Natural killer cell (primary cell): ENCODE results near the gene TPBGL. TPM values are rescaled to one million over a fixed set of nuclear protein-coding genes. Genes with fewer than 3 reads are reported as not detected.

Experiments
- ATAC-seq, 3 donors: fragments of 150-1000 bp in 2 of 3; fragments of 200-7000 bp in 1 of 3; cut with Tn5 transposase; 1 replicate in 1 of 3; 2 replicates in 2 of 3; pipeline ENCODE4 v1.10.0; 2021; ENCODE audit warnings: mild to moderate bottlenecking in 2 of 3, moderate library complexity in 2 of 3
- DNase-seq, 2 donors: peaks; one replicate each; pipeline versions ENCODE4 v3.0.0 to v3.0.0-alpha.2; 2013 to 2021; ENCODE audit warnings: mixed read lengths in 1 of 2
- H3K27ac ChIP-seq: one replicate; pipeline ENCODE4 v1.5.1; 2013; ENCODE audit warnings: mild to moderate bottlenecking, low read length
- H3K27me3 ChIP-seq: one replicate; pipeline ENCODE4 v1.6.1; 2013; ENCODE audit warnings: low read length; ENCODE audit not compliant: control insufficient read depth, insufficient read depth
- H3K36me3 ChIP-seq: one replicate; pipeline ENCODE4 v1.6.1; 2013; ENCODE audit warnings: low read length; ENCODE audit not compliant: control insufficient read depth, insufficient read depth
- H3K4me1 ChIP-seq: one replicate; pipeline ENCODE4 v1.6.1; 2013; ENCODE audit warnings: low read length; ENCODE audit not compliant: control insufficient read depth, insufficient read depth
- H3K4me3 ChIP-seq: one replicate; pipeline ENCODE4 v1.5.1; 2013; ENCODE audit warnings: low read length
- H3K9me3 ChIP-seq: one replicate; pipeline ENCODE4 v1.6.1; 2013; ENCODE audit warnings: low read length; ENCODE audit not compliant: control insufficient read depth, insufficient read depth
- H3K27ac Mint-ChIP-seq, 2 donors: one replicate each; pipeline ENCODE4 v1.8.0; 2022; ENCODE audit warnings: mild to moderate bottlenecking in 2 of 2, mixed read lengths in 2 of 2, moderate library complexity in 1 of 2
- H3K27me3 Mint-ChIP-seq, 2 donors: one replicate each; pipeline ENCODE4 v1.8.0; 2022; ENCODE audit warnings: low read depth in 2 of 2, mixed read lengths in 2 of 2
- H3K36me3 Mint-ChIP-seq: one replicate; pipeline ENCODE4 v1.8.0; 2022; ENCODE audit warnings: mixed read lengths
- H3K4me1 Mint-ChIP-seq, 2 donors: one replicate each; pipeline ENCODE4 v1.8.0; 2022; ENCODE audit warnings: mixed read lengths in 2 of 2
- H3K4me3 Mint-ChIP-seq: one replicate; pipeline ENCODE4 v1.8.0; 2022; ENCODE audit warnings: mild to moderate bottlenecking, moderate library complexity, mixed read lengths
- H3K9me3 Mint-ChIP-seq, 2 donors: one replicate each; pipeline ENCODE4 v1.8.0; 2022; ENCODE audit warnings: mixed read lengths in 2 of 2
- WGBS: methylation state at CpG from one replicate; pipeline ENCODE4 v1.1.7; 2013; ENCODE audit warnings: missing lambda C conversion rate; ENCODE audit not compliant: insufficient coverage; 5-methylcytosine and 5-hydroxymethylcytosine counted together
- intact Hi-C: fragments of 100-400 bp; cut with micrococcal nuclease; formaldehyde crosslinking; loops from one replicate; pipeline ENCODE4 v1.14.2; 2022
- total RNA-seq, 4 donors: library from RNA; stranded (reverse); fragments of 120-200 nt in 1 of 4; gene quantifications; one replicate each; pipeline versions ENCODE4 v1.2.3 to v1.2.4, GENCODE V29; 2013 to 2022
- TF ChIP-seq, protein P1 (sequence below): fragments of 200-600 bp; IDR thresholded peaks from one replicate; pipeline ENCODE4 v1.8.0; 2022; ENCODE audit warnings: antibody characterized with exemption

Gene TPBGL
- total RNA-seq, 3 donors from 2014 or later (not counting 1 experiment from before 2014, with no cell fraction given), result 0.34 to 0.75 (median 0.45) TPM

- Mint-ChIP-seq H3K27me3 (peaks cover 3 to 6% of the 10 kb centered on the region in 2 donors), H3K4me1 (no peaks in the 10 kb centered on the region), H3K36me3 (no peaks in the 10 kb centered on the region), H3K9me3 (no peaks in the 10 kb centered on the region), H3K4me3 (no peak overlapping the region), H3K27ac (no peak overlapping the region)
- TF ChIP-seq, protein P1, sequence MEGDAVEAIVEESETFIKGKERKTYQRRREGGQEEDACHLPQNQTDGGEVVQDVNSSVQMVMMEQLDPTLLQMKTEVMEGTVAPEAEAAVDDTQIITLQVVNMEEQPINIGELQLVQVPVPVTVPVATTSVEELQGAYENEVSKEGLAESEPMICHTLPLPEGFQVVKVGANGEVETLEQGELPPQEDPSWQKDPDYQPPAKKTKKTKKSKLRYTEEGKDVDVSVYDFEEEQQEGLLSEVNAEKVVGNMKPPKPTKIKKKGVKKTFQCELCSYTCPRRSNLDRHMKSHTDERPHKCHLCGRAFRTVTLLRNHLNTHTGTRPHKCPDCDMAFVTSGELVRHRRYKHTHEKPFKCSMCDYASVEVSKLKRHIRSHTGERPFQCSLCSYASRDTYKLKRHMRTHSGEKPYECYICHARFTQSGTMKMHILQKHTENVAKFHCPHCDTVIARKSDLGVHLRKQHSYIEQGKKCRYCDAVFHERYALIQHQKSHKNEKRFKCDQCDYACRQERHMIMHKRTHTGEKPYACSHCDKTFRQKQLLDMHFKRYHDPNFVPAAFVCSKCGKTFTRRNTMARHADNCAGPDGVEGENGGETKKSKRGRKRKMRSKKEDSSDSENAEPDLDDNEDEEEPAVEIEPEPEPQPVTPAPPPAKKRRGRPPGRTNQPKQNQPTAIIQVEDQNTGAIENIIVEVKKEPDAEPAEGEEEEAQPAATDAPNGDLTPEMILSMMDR, result no peak
- DNase-seq (no peak), ATAC-seq (no peak)
- 86% methylated on average over 4 of the region's 4 CpGs for WGBS
- no peaks in the 10 kb centered on the region for H3K36me3 ChIP-seq
- no peaks in the 10 kb centered on the region for H3K27me3 ChIP-seq
- H3K27ac ChIP-seq, result no peak overlapping the region
- no peak overlapping the region for H3K4me3 ChIP-seq
- no peaks in the 10 kb centered on the region for H3K9me3 ChIP-seq
- H3K4me1 ChIP-seq, result no peaks in the 10 kb centered on the region
- intact Hi-C loops, result no loop called here
Observed at GRCh38 chr11:75197512-75198277, 42.9 kb upstream of the TPBGL start.

GRCh38 chr11:75198278-75198973 lies 42.1 kb upstream of the TPBGL start:
- H3K4me1 Mint-ChIP-seq, result no peaks in the 10 kb centered on the region
- WGBS, result 91% methylated on average over 7 of the region's 7 CpGs
- TF ChIP-seq, protein P1, result no peak
- intact Hi-C loops, result no loop called here
- H3K4me3 Mint-ChIP-seq, result no peak overlapping the region
- H3K36me3 Mint-ChIP-seq, result no peaks in the 10 kb centered on the region
- DNase-seq, result no peak
- no peak overlapping the region for H3K27ac ChIP-seq
- no peaks in the 10 kb centered on the region for H3K27me3 ChIP-seq
- no peak overlapping the region for H3K27ac Mint-ChIP-seq
- H3K4me3 ChIP-seq, result no peak overlapping the region
- H3K9me3 ChIP-seq, result no peaks in the 10 kb centered on the region
- no peaks in the 10 kb centered on the region for H3K9me3 Mint-ChIP-seq
- no peaks in the 10 kb centered on the region for H3K36me3 ChIP-seq
- no peaks in the 10 kb centered on the region for H3K4me1 ChIP-seq
- peaks cover 3 to 6% of the 10 kb centered on the region in 2 donors for H3K27me3 Mint-ChIP-seq
- ATAC-seq, result no peak

GRCh38 chr11:75199412-75199955 lies 41.1 kb upstream of the TPBGL start:
- DNase-seq (no peak), ATAC-seq (no peak)
- TF ChIP-seq, protein P1, result no peak
- no peaks in the 10 kb centered on the region for H3K27me3 ChIP-seq
- no peak overlapping the region for H3K27ac ChIP-seq
- WGBS, result 77% methylated on average over 4 of the region's 5 CpGs
- H3K27ac Mint-ChIP-seq, result no peak overlapping the region
- no peaks in the 10 kb centered on the region for H3K4me1 ChIP-seq
- H3K9me3 Mint-ChIP-seq, result no peaks in the 10 kb centered on the region
- no peak overlapping the region for H3K4me3 ChIP-seq
- no peak overlapping the region for H3K4me3 Mint-ChIP-seq
- no peaks in the 10 kb centered on the region for H3K36me3 Mint-ChIP-seq
- H3K27me3 Mint-ChIP-seq, result peaks cover 3 to 6% of the 10 kb centered on the region in 2 donors
- intact Hi-C loops, result no loop called here
- H3K9me3 ChIP-seq, result no peaks in the 10 kb centered on the region
- H3K4me1 Mint-ChIP-seq, result no peaks in the 10 kb centered on the region
- H3K36me3 ChIP-seq, result no peaks in the 10 kb centered on the region
